Cardiac septum (tissue), 1 donor: ENCODE data around the gene TBC1D2B. TPM values are rescaled to one million over a fixed set of nuclear protein-coding genes. Genes with fewer than 3 reads are reported as not detected.

ENCODE experiments used
- DNase-seq: peaks from one replicate; pipeline ENCODE4 v3.0.0-alpha.2; 2020; ENCODE audit warnings: low spot score
- intact Hi-C: fragments of 100-400 bp; cut with DNase I; formaldehyde crosslinking; loops from one replicate; pipeline ENCODE4 v1.14.0; 2022
- total RNA-seq: library from RNA; stranded (reverse); fragmentation: NEBNext Ultra II Directional; extraction: Animal tissue kit (Norgen Biotek cat#: 25700); gene quantifications from one replicate; pipeline ENCODE4 v1.2.1, GENCODE V29; 2021
- donor health status: DM: no; HTN: no; CAD: no.

TBC1D2B gene
- total RNA-seq, 1 donor from 2014 or later, result 11.3 TPM

DNA sequence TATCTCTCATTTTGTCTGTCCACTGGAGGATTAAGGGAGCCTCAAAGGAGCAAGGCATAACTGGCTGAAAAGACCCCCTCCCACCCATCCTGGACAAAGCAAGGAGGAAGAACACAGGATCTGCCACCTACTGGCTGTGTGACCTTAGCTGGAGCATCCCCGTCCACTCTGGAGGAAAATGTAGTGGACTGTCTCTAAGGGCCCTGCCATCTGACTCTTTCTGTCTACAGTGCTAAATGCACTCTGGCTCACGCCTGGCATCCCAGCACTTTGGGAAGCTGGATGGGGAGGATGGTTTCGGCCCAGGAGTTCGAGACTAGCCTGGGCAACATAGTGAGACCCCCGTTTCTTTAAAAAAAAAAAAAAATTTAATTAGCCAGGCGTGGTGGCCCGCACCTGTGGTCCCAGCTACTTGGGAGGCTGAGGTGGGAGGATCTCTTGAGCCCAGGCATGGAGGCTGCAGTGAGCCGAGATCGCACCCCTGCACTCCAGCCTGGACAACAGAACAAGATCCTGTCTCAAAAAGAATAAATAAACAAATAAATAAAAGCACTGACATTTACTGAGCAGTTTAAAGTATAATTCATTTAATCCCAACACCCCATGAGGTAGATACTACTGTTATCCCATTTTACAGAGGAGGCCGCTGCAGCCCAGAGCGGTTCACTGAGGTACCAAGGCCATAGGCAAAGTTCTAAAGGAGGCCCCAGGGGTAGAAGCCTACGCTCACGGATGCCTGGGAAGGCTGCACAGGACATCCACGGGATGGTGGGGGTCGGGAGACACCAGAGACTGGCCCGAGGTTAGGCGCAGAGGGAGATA is 1.1 kb downstream of the TBC1D2B start:
- intact Hi-C loops, result no loop called here
- no peak for DNase-seq

DNA sequence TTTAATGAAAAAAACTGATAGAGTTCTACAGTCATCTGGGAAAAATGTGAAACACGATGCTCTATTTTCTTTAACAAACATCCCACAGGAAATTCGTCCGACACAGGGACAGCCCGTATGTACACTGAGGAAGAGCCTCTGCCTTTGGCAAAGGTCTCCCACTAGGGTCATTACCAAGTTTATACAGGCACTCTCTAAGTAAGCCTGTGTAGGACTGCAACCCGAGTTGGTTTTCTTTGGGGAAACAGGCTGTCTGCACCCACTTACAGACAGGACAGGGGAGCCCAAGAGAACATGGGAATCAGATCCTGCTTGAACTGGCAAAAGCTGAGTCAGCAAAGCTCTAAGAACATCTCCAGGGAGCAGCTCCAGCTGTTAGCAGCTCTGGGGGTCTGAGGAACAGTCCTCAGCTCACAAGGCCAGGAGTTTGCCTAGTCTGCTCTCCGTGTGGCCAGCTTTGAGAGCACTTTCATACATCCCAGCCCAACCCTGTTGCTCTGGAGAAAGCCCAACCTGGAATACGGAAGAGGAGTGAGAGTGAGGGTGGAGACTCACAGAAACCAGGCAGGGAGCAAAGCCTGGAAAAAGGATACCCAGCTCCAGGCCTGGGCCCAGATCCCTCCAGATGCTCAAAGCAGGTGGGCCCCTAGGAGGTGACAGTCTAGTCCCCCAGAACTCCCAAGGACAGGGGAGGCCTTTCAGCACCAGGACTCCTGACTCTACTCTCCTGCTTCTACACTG is 1.9 kb downstream of the TBC1D2B start:
- peak; percentile 81 for DNase-seq
- intact Hi-C loops, result no loop called here

DNA sequence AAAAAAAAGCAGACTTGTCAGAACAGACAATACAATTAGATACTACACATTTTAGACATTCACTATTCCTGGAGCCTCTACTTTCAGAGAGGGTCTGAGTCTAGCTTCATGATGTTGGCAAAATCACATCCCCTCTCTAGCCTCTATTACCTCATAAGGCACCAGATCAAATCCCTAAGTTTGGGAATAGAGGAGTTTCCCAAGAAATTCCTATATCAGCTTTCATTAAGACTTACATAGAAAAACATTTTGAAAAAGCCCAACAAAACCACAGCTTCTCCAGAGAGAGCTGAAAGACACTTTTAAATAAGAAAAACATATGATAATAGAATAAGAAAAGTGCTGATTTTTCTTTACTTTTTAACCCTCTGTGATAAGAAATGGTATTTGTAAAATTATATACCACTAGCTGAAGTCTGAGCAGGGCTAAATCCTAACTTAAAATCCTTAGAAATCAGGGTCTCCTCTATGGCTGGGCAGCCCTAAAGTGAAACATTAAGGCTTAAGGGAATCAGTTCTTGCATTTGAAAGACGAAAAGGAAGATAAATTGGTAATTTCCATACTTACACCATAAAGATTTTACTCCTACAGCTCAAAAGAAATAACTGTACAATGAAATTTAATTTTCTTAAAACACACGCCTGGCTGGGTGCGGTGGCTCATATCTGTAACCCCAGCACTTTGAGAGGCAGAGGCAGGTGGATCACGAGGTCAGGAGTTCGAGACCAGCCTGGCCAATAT is 4.3 kb downstream of the TBC1D2B start:
- intact Hi-C loops, result no loop called here
- no peak for DNase-seq

DNA sequence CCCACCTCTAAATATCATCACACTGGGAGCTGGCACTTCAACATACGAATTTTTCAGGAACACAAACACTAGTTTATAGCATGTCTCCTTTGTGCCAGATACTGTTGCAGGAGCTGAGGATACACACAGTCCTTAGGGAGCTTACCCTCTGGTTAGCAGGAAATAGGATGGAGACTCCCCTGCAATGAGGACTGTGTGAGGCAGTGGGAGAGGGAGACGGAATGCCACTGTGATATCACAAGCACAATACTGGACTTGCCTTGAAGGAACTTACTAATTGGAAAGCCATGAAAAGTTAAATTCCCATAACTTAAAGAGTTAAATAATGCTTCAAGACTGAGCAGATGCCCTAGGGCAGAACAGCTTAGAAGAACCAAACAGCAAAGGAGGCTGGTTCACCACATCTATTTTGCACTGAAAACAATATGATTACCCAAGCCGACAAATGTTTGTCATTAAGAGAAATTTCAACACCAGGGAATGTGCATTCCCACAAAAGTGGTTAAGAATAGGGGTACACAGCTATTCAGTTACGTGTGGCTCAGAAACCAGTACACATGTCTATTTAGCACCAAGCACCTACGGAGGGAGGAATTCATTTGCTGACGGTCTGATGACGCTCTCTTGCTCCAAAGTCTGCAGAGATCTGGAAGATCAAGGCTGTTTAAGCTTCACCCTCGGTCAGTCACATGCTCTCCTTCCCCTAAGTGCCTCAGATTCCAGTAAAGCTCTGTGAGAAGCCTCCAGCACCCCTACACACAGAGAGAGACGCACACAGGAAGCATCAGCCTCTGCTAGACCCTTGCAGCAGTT is 5.2 kb downstream of the TBC1D2B start:
- intact Hi-C loops, result no loop called here

DNA sequence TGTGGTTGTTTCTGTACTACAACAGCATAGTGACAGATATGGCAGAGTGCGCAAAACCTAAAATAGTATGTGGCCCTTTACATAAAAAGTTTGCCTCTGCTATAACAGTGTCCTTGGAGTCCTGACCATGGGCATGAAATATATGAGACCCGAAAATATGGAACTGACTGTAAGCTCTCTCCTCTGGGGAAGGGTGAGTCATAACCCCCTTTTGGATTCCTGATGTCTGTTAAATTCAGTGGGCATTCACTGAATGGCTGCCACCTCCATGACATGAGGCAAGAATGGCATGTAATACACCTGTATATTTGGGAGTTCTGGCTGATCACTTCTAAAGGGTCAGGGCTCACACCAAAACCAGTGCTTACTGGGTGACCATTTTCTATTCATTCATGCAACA is 6.1 kb downstream of the TBC1D2B start:
- DNase-seq, result no peak
- intact Hi-C loops, result no loop called here

More for the DNA sequence above, 5.2 kb downstream of the TBC1D2B start:
- no peak for DNase-seq

DNA sequence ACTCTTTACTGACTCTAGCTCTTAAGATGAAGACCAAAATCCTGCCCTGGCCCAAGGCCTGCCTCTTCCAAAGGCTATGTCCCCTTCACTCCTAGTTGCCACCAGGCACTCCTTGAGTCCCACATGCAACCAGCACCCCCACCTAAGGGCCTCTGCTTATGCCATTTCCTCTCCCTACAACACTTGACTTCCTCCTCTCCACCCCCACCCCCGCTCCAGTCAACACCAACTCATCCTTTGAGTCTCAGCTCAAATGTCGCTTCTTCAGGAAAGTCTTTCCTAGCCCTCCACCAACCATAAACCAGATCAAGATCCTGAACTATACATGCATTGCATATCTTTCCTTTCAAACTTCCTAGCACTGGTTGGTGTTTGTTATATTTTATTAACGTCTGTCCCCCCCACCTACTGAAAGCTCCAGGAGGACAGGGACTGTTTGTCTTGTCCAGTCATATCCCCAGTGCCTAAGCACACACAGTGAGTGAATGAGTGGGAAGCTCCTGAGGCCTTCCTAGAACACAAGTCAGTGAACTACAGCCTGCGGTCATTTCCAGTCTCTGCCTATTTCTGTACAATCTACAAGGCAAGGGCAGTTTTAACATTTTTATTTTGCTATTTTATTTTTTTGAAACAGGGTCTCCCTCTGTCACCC is 7.3 kb downstream of the TBC1D2B start:
- intact Hi-C loops, result no loop called here
- no peak for DNase-seq

DNA sequence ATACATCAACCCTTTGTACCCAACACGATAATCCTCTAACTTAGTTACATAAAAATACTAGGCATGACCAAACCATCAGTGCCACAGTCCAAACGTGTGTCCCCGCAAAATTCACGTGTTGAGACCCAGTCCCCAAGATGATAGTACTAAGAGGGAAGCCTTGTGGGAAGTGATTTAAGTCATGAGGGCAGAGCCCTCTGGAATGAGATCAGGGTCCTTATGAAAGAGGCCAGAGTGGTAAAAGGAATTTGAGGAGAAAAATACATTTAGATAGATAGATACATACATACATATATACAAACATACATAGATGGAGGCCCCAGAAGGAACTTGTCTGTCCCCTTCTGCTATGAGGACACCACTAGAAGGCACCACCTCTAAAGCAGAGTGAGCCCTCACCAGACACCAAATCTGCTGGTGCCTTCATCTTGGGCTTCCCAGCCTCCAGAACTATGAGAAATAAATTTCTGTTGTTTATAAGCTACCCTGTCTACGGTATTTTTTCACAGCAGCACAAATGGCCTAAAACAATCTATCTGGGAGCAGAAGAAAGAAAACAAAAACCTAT is 8.0 kb downstream of the TBC1D2B start:
- intact Hi-C loops, result no loop called here
- DNase-seq, result no peak

DNA sequence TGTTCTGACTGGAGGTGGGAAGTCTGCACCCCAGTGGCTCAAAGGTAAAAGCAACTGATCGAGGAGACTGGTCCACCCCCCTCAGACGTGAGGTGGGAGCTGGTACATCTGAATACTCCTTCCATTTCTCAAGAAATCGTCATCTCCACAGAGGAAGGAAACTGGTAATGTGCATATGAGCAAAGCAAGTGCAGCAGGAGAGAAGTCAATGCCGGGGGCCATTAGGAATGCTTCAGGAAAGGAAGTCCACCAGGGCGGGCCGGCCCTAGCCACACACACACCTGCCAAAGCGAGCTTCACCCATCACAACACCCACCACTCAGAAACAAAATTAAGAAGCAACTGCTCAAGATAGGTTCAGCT is 8.5 kb downstream of the TBC1D2B start:
- intact Hi-C loops, result no loop called here
- DNase-seq, result no peak

DNA sequence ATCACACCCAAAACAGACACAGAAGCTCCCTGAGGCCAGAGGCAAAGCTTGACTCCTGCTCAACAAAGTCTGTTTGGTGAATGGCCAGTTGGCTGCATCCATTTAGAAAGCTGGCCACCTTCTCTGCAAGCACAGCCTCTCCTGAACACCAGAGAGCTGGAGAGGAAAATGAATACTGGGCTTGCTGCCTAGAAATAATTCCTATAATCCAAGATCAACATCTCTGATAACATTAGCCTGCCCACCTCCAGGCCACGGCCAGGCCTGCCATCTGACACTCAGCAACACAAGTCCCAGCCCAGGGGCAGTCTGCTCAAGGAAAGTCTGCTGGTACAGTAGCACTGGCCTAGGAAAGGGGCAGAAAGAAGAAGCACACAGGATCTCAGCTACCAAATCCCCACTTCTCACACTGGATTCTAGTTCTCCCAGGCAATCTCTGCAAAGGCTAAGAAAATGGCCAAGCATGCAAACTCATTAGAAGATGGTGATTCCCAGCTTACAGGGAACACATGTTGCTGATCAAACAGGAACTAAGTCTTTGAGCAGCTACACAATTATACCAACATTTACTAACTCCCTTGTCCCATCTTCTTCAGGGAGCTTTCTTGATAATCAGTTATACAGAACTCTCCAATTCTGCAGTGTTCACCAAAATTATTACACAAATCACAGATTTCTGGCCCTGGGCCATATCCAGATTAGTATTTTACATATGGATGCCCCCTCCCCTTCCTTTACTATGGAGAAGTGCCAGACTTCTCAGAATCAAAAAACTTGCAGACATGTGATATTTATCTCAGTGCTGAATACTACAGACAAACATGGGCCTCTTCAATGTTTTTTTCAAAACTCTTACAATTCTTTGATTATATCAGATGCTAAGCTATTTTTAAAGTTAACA is 9.9 kb downstream of the TBC1D2B start:
- DNase-seq, result no peak
- intact Hi-C loops, result no loop called here

DNA sequence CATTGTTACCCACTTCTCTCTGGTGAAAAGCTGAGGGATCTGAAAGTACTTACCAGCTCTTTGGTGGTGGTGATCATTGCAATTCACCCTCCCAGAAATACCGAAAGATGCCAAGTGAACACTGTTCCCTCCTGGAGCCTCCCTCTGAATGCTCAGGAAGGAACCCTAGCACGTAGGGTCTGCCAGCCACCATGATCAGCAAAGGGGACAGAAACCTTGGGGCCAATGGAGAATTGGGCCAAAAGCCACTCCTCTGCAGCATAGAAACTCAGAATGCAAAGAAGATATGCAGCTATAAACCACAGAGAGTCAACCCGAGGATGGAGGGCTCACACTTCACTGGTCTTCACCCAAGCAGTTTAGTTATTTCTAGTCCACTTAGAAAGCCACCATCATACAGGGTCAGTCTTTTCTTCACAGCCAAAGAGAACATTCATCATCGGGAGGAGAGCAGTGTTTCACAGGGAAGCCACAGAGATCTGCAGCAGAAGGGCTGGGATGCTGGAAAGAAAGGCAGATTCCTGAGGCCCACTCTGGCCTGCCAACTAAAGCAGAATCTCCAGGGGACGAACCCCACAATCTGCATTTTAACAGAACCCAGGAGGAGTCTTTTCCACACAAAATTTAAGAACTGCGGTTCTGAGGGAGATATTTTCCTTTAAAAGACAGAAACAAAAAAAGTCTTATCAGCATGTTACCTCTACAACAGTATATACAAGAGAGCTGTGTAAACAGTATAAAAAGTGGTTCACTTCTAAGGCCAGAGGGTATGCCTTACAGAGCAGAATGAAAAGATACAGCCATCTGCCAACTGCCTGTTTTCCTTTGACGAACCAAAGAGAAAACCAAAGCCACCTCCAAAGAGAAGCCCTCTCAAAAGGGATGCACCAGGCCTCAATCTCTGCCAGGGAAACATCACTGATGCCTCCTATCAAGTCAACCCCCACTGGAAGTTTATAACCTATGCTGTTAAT is 11.3 kb downstream of the TBC1D2B start:
- intact Hi-C loops, result loop anchor here (1.0 kb wide), 1 partner anchor 42 kb away; no protein-coding TSS in a partner anchor
- no peak for DNase-seq

DNA sequence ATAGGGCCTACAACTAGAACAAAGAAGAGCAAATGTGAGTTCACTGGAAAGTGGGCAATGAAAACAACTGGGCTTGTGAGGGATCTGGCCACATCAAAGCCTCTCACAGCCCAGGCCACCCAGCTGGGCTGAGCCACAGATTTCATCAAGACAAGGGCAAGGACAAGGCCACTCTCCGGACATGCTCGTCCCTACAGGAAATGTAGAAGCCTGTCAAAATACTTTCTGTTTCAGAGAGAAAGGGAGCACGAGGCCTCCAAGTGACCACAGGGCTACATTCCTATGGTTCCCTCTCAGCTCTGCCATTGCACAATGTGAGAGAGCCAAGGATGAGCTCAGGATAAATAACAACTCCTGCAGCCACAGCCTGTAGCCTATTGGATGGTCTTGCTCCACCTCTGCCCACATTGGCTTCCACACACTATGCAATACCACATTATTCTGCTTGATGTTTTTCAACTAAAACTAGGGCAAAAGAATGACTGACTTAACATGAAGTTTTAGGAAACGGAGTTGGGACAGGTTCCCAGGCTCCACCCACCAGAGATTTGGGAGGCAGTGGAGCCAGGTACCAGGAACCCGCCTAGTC is 12.1 kb downstream of the TBC1D2B start:
- no peak for DNase-seq
- intact Hi-C loops, result loop anchor here (1.0 kb wide), 1 partner anchor 41 kb away; no protein-coding TSS in a partner anchor

DNA sequence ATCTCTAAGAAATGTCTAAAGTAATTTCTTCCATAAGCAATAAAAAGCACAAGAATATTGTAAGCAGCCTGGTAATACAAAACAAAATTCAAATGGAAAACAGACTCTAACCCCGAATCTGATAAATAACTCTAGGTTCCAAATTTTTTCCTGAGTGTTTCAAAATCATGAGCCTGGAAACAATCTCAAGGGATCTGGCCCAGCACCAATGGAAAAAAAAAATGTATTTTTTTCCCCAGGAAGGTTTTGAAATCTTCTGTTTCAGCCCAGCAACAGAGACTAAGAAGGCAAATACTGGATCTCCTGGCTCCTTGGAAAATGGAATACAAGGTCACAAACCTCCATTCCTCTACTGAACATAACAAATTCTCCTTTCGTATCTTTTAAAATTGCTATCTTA is 13.0 kb downstream of the TBC1D2B start:
- intact Hi-C loops, result no loop called here
- DNase-seq, result no peak

DNA sequence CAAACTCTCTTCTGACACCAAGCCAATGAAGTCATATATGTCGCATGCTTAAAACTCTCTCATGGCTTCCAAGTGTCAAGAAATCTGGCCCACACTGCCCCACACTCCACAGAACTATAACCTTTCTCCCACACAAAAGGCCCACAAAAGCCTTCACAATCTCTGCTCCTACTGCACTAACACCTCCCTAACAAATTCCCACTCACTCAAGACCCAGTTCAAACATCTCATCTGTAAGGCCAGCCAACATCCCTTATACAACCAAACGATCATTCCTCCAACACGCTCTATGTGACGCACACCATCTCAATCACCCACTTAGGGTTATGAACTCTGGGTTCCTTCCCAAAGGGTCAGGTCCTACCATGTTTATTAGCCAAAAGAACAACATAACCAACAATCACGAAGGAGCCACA is 13.5 kb downstream of the TBC1D2B start:
- no peak for DNase-seq

DNA sequence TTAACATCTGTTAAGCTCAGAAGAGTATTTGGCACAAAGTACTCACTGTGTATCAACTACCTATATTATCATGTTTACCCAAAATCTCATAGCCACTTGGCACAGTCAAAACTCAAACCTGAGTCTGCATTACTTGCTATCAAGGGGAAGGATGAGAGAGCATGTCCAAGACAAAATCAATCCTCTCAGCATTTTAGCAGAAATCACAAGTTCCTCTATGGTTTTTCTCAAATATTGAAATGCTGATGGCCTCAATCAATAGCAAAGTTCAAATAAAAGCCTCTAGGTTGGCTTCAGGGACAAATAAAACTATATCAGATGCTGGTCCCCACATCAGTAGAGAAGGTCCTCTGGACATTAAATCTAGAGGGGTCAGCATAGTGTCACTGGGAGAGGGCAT is 14.3 kb downstream of the TBC1D2B start:
- DNase-seq, result no peak
- intact Hi-C loops, result no loop called here

More for the DNA sequence above, 13.5 kb downstream of the TBC1D2B start:
- intact Hi-C loops, result no loop called here

DNA sequence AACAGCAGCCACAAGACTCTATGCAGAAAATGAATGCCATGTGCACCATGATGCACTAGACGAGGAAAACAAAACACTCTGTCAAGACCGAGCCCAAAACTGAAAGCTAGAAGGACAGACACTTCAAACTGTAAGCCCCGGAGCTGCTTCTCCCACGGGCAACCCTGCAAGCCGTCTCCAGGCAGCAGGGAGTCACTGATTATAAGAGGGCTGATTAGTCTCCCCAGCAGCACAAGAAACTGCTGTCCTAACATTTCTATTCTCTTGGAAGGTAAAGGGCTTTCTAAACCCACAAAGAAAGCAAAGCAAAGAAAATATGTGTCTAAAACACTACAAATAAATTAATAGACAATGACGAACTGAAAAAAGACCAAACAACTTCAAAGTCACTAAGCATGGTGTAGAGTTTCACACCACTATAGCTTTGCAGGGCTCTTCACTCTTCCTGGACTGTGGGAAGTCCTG is 15.5 kb downstream of the TBC1D2B start:
- intact Hi-C loops, result no loop called here
- DNase-seq, result no peak

DNA sequence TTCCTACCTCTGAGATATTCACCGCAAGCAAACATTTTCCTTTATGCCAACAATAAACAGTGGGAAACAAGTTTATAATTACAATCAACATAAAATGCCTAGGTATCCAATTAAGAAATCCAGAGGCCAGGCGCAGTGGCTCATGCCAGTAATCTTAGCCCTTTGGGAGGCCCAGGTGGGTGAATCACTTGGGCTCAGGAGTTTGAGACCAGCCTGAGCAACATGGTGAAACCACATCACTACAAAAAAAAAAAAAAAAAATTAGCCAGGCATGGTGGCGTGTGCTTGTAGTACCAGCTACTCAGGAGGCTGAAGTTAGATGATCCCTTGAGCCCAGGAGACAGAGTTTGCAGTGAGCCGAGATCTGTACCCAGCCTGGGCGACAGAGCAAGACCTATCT is 17.3 kb downstream of the TBC1D2B start:
- DNase-seq, result no peak
- intact Hi-C loops, result no loop called here
